HAP-1 (cell line): ENCODE results near the gene TSPEAR.
"Not testable (repeated sequence)": the region's sequence is repeated elsewhere in the genome, so short reads cannot be mapped to it uniquely, and the experiment has no call there.

Source experiments
- DNase-seq, 2 experiments: peaks; one replicate each; pipeline ENCODE4 v3.0.0-alpha.2; 2016 to 2020; ENCODE audit warnings: low spot score in 2 of 2
- H3K27me3 ChIP-seq: fragments of 250-450 bp; sonication (Bioruptor Pico); 2 replicates; pipeline ENCODE4 v1.5.1; 2020; ENCODE audit warnings: low read depth, mild to moderate bottlenecking, moderate library complexity
- H3K36me3 ChIP-seq: fragments of 250-450 bp; sonication (Bioruptor Pico); replicated peaks from 2 replicates; pipeline ENCODE4 v1.5.1; 2020; ENCODE audit warnings: mild to moderate bottlenecking
- H3K4me1 ChIP-seq: fragments of 250-450 bp; sonication (Bioruptor Pico); 2 replicates; pipeline ENCODE4 v1.5.1; 2020; ENCODE audit warnings: mild to moderate bottlenecking
- H3K4me3 ChIP-seq: fragments of 250-450 bp; sonication (Bioruptor Pico); 2 replicates; pipeline ENCODE4 v1.5.1; 2020; ENCODE audit warnings: mild to moderate bottlenecking, moderate library complexity
- H3K9me3 ChIP-seq: fragments of 250-450 bp; sonication (Bioruptor Pico); 2 replicates; pipeline ENCODE4 v1.5.1; 2020; ENCODE audit warnings: mild to moderate bottlenecking, moderate library complexity
- in situ Hi-C: fragments of 300-500 bp; cut with MboI; formaldehyde crosslinking; loops from 3 replicates; pipeline ENCODE4 v1.14.3; 2020; ENCODE audit warnings: low sequenced_read_pairs, inconsistent platforms, mixed read lengths

TSPEAR gene

DNA sequence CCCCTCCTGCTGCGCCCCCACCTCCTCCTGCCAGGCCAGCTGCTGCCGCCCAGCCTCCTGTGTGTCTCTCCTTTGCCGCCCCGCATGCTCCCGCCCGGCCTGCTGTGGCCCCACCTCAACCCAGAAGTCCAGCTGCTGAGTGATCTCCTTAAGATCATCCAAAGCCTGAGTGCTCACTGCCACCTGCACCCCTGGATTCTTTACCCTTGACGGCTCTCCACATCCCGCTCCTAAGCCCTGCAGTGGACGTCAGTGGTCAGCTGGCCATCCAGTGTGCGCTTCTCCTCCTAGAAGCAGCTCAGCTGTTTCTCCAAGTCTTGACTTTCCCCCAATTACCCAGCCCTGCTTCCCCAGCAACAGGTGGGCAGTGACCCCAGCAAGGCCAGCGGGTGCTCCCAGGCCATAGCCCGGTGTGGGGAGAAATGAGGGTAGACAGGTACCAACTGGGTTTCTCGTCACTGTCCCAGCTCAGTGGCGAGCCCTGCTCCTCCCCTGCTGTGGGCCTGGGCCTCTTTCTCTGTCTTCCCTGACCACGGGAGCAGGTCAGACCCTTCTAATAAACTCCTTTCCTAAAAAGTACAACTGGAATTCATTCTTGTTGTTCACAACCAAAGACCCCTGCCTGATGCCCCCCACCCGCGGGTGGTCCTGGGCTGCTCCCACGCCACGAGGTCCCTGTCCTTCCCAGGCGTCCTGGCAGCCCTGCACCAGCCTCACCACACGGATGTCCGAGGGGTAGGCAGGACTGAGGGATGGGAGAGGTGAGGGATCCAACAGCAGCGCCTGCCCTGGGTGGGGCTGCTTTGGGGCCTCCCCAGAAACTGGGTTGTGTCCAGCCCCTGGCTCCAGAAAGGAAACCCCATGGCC is 109.5 kb downstream of the TSPEAR start:
- no peaks in the 10 kb centered on the region for H3K36me3 ChIP-seq
- 0 out of 2 replicates have a peak, but pooled peaks cover 2% of the 10 kb centered on the region for H3K27me3 ChIP-seq
- H3K4me1 ChIP-seq, result no peaks in the 10 kb centered on the region
- DNase-seq, result no peak
- in situ Hi-C loops, result no loop called here
- H3K4me3 ChIP-seq, result no peak overlapping the region
- no peaks in the 10 kb centered on the region for H3K9me3 ChIP-seq

DNA sequence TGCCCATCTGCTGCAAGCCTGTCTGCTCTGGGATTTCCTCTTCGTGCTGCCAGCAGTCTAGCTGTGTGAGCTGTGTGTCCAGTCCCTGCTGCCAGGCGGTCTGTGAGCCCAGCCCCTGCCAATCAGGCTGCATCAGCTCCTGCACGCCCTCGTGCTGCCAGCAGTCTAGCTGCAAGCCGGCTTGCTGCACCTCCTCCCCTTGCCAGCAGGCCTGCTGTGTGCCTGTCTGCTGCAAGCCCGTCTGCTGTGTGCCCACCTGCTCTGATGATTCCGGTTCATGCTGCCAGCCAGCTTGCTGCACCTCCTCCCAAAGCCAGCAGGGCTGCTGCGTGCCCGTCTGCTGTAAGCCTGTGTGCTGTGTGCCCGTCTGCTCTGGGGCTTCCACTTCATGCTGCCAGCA is 110.3 kb downstream of the TSPEAR start:
- H3K4me3 ChIP-seq, H3K27me3 ChIP-seq, DNase-seq: not testable (repeated sequence)

DNA sequence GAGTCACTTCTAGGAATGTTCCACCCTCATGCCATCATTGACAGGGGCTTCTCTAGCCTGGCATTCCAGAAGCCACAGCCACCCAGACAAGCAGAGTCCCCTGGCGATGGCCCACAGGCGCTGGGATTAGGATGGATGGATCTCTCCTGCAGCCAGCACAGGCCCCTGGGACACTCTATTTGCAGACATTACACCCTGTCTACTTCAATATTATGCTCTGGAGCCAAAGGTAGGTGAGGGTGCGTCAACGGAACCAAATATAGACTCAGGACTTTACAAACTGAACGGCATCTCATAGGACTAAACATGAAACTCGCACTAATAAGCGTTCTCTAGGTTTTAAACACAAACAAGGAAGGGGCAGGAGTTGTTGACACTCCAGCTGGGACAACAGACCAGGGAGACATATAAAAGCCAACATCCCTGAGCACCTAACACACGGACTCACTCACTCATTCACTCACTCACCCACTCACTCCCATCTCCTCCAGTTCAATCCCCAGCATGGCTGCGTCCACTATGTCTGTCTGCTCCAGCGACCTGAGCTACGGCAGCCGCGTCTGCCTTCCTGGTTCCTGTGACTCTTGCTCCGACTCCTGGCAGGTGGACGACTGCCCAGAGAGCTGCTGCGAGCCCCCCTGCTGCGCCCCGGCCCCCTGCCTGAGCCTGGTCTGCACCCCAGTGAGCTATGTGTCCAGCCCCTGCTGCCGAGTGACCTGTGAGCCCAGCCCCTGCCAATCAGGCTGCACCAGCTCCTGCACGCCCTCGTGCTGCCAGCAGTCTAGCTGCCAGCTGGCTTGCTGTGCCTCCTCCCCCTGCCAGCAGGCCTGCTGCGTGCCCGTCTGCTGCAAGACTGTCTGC is 111.0 kb downstream of the TSPEAR start, which contains the start of gene KRTAP10-7:
Gene KRTAP10-7 (plus strand): TSS at position 480 of the 861 bp plus-strand sequence. CDS start 25 bp downstream, at position 505.
- H3K4me3 ChIP-seq, in situ Hi-C loops, DNase-seq, H3K27me3 ChIP-seq, H3K9me3 ChIP-seq, H3K4me1 ChIP-seq, H3K36me3 ChIP-seq: not testable (repeated sequence)

More for the DNA sequence above, 110.3 kb downstream of the TSPEAR start:
- H3K4me1 ChIP-seq, H3K9me3 ChIP-seq, H3K36me3 ChIP-seq, in situ Hi-C loops: not testable (repeated sequence)

DNA sequence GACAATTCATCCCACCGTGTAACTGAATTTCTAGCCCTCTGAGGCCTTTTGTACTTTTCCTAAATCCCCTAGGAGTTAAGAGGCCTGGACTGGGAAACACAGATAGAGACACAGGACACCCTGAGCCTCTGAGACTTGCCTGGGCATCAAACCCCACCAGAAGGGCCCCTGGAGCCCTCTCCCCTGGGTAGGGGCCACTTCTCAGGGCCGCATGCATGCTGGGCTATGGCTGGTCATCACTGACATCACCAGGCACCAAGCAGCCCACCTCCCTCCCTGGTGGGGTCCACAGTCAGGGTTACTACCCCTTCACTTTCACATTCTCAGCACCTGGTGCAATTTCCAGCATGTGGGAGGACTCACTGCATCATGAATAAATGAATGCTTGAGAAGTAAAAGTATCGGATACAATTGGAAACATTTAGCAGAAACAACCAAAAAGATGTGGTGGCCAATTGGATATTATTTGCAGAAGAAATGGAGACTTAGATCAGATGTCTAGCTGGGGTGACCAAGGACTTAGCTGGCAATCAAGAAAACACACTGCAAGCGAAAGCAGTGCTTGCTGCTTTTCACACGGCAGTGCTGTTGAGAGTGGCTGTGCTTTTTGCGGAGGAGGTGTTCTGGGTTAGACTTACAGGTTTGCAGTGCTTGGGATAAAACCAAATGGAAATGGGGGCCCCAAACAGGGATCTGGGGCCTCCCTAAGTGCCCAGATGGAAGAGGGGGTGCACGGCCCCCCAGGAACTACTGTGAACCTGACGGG is 111.9 kb downstream of the TSPEAR start:
- H3K36me3 ChIP-seq, result no peaks in the 10 kb centered on the region
- in situ Hi-C loops, result no loop called here
- no peak for DNase-seq
- H3K4me1 ChIP-seq, result no peaks in the 10 kb centered on the region
- H3K9me3 ChIP-seq, result no peaks in the 10 kb centered on the region
- H3K4me3 ChIP-seq, result no peak overlapping the region
- H3K27me3 ChIP-seq, result 0 out of 2 replicates have a peak, but pooled peaks cover 4% of the 10 kb centered on the region

DNA sequence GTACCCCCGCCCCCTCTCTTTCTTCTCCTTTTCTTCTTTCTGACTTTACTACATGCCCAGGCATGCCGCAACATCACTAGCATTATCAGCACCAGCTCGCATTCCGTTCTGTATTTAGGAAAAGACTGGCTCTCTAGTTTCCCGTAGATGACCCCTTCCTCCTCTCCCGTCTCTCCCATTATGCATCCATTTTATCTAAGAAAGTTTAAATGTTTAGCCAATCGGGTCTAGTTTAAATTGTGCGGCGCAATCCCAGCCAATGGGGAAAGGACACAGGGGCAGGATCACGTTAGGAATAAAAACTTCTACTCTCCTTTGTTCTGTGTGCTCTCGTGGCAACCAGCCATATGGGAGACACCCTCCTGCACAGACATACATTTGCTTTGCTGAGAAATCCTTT is 113.3 kb downstream of the TSPEAR start:
- peak; percentile 16 to 37 for DNase-seq
- H3K27me3 ChIP-seq, result 0 out of 2 replicates have a peak, but pooled peaks cover 4% of the 10 kb centered on the region
- no peaks in the 10 kb centered on the region for H3K9me3 ChIP-seq
- H3K4me1 ChIP-seq, result no peaks in the 10 kb centered on the region
- no peaks in the 10 kb centered on the region for H3K36me3 ChIP-seq
- in situ Hi-C loops, result no loop called here
- H3K4me3 ChIP-seq, result no peak overlapping the region

DNA sequence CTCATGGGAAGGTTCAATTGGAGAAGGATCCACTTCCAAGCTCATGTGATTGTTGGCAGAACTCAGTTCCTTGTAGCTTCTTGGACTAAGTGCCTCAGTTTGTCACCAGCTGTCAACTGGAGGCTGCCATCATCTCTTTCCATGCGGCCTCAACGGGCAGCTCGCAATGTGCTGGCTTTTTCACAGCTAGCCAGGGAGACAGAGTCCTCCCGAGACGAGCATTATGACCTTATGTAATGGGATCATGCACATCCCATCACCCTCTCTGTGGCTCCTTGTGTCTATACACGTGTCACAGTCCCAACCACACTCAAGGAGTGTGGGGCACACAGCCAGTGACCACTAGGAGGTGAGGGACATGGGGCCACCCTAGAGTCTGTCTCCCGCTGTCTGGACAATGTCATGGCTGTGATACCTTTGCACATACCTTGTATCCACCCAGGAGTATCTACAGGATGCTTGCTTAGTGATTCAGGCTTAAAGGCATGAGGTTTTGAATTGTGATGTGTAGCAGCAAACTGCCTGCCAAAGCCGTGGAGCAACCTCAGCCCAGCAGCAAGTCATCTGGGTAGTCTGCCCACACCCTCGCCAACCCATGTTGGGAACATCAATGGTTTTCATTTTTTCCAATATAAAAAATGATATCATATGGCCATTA is 115.2 kb downstream of the TSPEAR start:
- in situ Hi-C loops, result no loop called here
- no peaks in the 10 kb centered on the region for H3K9me3 ChIP-seq
- 0 out of 2 replicates have a peak, but pooled peaks cover 4% of the 10 kb centered on the region for H3K27me3 ChIP-seq
- H3K4me1 ChIP-seq, result no peaks in the 10 kb centered on the region
- no peak for DNase-seq
- no peaks in the 10 kb centered on the region for H3K36me3 ChIP-seq
- no peak overlapping the region for H3K4me3 ChIP-seq

DNA sequence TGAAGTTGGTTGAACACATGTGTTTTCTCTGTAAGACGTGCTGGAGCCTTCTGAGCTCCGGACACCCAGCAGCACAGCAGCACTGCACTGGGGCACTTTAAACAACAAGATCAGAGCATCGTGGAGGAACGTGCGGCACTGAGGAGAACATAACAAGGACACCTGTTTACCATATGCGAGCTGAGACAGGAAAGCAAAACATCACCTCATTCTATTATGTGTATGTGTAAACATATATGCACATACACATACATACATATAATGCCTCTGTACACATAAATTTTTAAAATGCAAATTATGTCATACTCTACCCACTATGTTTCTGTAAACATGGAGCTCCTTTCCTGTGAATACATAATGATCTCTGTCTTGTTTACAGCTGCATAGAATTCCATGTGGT is 115.8 kb downstream of the TSPEAR start:
- 0 out of 2 replicates have a peak, but pooled peaks cover 4% of the 10 kb centered on the region for H3K27me3 ChIP-seq
- in situ Hi-C loops, result no loop called here
- no peaks in the 10 kb centered on the region for H3K9me3 ChIP-seq
- no peaks in the 10 kb centered on the region for H3K4me1 ChIP-seq
- no peak for DNase-seq
- H3K4me3 ChIP-seq, result no peak overlapping the region
- H3K36me3 ChIP-seq, result no peaks in the 10 kb centered on the region

DNA sequence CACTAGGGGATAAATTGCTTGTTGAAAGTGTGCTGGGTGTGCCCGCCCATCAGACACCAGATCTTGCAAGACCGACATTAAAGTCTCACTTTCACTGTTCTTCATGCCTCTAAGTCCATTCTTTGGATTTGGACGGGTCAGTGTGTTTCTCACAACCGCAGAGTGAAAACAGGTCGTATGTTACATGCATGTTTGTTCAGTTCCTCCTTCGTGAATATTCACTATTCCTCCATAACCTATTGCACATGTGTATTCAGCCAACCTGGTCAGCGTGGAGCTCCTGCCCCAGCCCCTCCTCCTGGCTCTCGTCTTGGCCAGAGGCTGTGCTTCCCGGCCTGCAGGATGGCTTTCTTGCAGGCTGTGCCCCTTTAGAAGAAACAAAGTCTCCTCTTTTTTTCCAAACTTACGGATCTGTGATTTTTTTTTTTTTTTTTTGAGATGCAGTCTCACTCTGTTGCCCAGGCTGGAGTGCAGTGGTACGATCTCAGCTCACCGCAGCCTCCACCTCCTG is 116.9 kb downstream of the TSPEAR start:
- in situ Hi-C loops, result no loop called here
- Histone ChIP-seq H3K4me1 (no peaks in the 10 kb centered on the region), H3K36me3 (no peaks in the 10 kb centered on the region), H3K9me3 (no peaks in the 10 kb centered on the region), H3K4me3 (no peak overlapping the region), H3K27me3 (0 out of 2 replicates have a peak, but pooled peaks cover 4% of the 10 kb centered on the region)
- no peak for DNase-seq

DNA sequence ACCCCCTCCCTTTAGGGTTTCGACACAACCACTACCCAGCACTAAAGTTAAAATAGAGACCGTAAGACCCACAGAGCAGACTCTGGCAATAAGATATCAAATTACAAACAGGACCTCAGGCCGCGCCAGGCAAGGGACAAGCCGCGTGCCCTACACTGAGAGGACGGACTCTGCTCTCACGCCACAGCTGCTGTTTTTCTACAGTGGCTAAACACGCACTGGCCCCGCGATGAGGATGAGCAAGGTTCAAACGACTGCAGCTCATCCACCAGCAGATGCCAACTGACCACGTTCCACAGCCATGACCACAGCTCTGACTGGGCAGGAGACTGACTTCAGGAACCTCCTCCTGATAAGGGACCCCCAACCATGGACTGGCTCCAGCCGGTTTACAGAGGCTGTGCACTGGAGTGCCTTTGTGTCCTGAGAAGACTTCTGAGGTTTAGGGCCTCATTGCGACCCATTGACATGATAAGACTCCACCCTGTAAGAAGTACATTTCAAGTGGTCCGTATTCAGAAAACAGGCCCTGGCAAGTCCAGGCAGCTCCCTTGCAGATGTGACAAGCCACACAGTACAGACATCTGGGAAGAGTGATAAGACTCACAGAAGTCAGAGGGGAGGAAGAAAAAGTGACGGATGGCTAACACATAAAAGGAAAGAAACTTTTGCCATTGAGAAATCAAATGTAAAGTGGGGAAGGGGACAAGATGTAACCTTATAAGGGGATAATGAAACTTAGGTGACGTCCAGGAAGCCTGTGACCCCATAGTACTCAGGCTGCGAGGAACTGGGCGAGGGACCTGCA is 117.6 kb downstream of the TSPEAR start:
- no peaks in the 10 kb centered on the region for H3K36me3 ChIP-seq
- in situ Hi-C loops, result no loop called here
- no peak overlapping the region for H3K4me3 ChIP-seq
- H3K4me1 ChIP-seq, result no peaks in the 10 kb centered on the region
- no peaks in the 10 kb centered on the region for H3K9me3 ChIP-seq
- DNase-seq, result no peak
- 0 out of 2 replicates have a peak, but pooled peaks cover 4% of the 10 kb centered on the region for H3K27me3 ChIP-seq

DNA sequence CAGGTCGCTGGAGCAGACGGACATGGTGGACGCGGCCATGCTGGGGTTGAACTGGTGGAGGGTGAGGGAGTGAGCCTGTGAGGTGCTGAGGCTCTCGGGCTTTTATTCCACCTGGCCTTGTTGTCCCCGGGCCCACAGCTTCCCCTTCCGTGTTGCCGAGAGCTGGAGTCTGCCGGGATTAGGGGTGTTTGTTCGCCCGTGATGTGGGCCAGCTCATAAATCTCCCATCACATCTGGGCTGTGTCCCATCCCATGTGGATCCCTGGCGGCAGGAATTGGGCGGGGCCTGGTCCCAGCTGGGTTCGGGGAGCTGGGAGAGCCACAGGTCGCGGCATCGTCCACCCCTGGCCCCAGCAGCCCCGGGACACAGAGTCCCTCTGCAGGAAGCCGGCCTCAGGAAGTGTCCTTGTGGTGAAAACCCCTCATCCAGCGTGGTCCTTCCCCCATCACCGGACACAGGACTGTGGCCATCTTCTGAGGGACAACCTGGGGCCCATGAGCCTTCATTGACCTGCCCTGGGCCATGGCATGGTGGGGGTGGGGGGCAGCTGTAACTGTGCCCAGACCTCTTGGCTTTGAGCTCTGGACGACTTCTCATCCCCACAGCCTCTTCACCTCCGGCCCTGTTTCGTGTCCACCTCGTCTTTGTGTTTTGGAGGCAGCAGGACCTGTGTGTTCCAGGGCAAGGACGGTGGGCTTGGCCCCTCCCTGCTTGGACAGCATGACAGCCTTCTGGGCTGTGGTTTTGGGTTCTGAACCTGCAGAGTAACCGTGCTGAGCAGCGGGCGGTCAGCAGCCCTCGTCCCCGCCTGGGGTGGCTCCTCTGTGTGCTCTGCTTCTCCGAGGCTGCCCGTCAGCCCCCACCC is 118.7 kb downstream of the TSPEAR start, which contains the start of gene KRTAP10-6:
Gene KRTAP10-6 (minus strand): TSS at position 60 of the 866 bp plus-strand sequence. CDS start 21 bp downstream, at position 39.
- 0 out of 2 replicates have a peak, but pooled peaks cover 4% of the 10 kb centered on the region for H3K27me3 ChIP-seq
- H3K36me3 ChIP-seq, result no peaks in the 10 kb centered on the region
- DNase-seq, result no peak
- H3K9me3 ChIP-seq, result no peaks in the 10 kb centered on the region
- no peak within 1 kb of the TSS for H3K4me3 ChIP-seq
- H3K4me1 ChIP-seq, result no peaks in the 10 kb centered on the region
- in situ Hi-C loops, result no loop called here

DNA sequence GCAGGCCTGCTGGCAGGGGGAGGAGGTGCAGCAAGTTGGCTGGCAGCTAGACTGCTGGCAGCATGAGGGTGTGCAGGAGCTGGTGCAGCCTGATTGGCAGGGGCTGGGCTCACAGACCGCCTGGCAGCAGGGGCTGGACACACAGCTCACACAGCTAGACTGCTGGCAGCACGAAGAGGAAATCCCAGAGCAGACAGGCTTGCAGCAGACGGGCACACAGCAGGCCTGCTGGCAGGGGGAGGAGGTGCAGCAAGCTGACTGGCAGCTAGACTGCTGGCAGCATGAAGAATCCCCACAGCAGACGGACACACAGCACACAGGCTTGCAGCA is 119.6 kb downstream of the TSPEAR start:
- H3K4me3 ChIP-seq, H3K36me3 ChIP-seq, H3K9me3 ChIP-seq, H3K27me3 ChIP-seq, DNase-seq, H3K4me1 ChIP-seq, in situ Hi-C loops: not testable (repeated sequence)
